Esophagus muscularis mucosa (tissue), 4 donors: ENCODE measurements around the gene APMAP. TPM values are rescaled to one million over a fixed set of nuclear protein-coding genes. Genes with fewer than 3 reads are reported as not detected.

Experiments used
- DNase-seq: peaks from one replicate; pipeline ENCODE4 v3.0.0-alpha.2; 2017; ENCODE audit errors: extremely low spot score
- H3K27ac ChIP-seq, 4 donors: fragments of 200-600 bp; sonication (generic); replicated peaks in 1 of 4; 1 replicate in 3 of 4; 2 replicates in 1 of 4; pipeline ENCODE4 v1.5.1; 2016 to 2019; ENCODE audit warnings: mild to moderate bottlenecking in 1 of 4
- H3K27me3 ChIP-seq, 4 donors: fragments of 200-600 bp; sonication (generic); one replicate each; pipeline versions ENCODE4 v1.5.1 to v1.6.0; 2016 to 2019
- H3K36me3 ChIP-seq, 4 donors: fragments of 200-600 bp; sonication (generic); one replicate each; pipeline ENCODE4 v1.5.1; 2016 to 2019
- H3K4me1 ChIP-seq, 4 donors: fragments of 200-600 bp; sonication (generic); one replicate each; pipeline ENCODE4 v1.5.1; 2016 to 2019
- H3K4me3 ChIP-seq, 4 donors: fragments of 200-600 bp; sonication (generic); 1 replicate in 2 of 4; 2 replicates in 2 of 4; pipeline ENCODE4 v1.5.1; 2016 to 2019; ENCODE audit warnings: mild to moderate bottlenecking in 4 of 4, moderate library complexity in 1 of 4
- H3K9me3 ChIP-seq, 4 donors: fragments of 200-600 bp; sonication (generic); 1 replicate in 3 of 4; 2 replicates in 1 of 4; pipeline ENCODE4 v1.5.1; 2016 to 2019
- EP300 ChIP-seq: sonication (generic); formaldehyde crosslinking; IDR thresholded peaks from one replicate; pipeline ENCODE4 v1.6.1; 2017; ENCODE audit warnings: antibody characterized with exemption
- POLR2A ChIP-seq: fragments of 450-650 bp; IDR thresholded peaks from one replicate; pipeline ENCODE4 v1.6.1; 2017; ENCODE audit warnings: antibody characterized with exemption, moderate library complexity, mild to moderate bottlenecking, low read depth
- POLR2AphosphoS5 ChIP-seq, 2 donors: sonication (generic); formaldehyde crosslinking; IDR thresholded peaks; one replicate each; pipeline ENCODE4 v1.6.1; 2017; ENCODE audit warnings: antibody characterized with exemption in 2 of 2
- WGBS: methylation state at CpG from one replicate; pipeline ENCODE4 v1.1.5; 2018; 5-methylcytosine and 5-hydroxymethylcytosine counted together
- intact Hi-C: fragments of 100-400 bp; cut with DNase I; formaldehyde crosslinking; loops from one replicate; pipeline ENCODE4 v1.15.1; 2023
- total RNA-seq, 4 donors: library from RNA; depleted of rRNA; stranded (reverse); fragments of >200 nt; gene quantifications; one replicate each; pipeline versions ENCODE4 v1.1.0 to v1.2.1, GENCODE V29; 2016
- TF ChIP-seq, protein P1 (sequence below), 3 experiments: fragments of 200-600 bp in 2 of 3; fragments of 450-650 bp in 1 of 3; sonication (generic) in 2 of 3; IDR thresholded peaks; one replicate each; pipeline ENCODE4 v1.5.1; 2017 to 2019; ENCODE audit warnings: antibody characterized with exemption in 3 of 3, mild to moderate bottlenecking in 2 of 3, moderate library complexity in 1 of 3

APMAP gene
- total RNA-seq, 4 donors from 2014 or later = 21.6 to 35.6 (median 32.5) TPM

DNA sequence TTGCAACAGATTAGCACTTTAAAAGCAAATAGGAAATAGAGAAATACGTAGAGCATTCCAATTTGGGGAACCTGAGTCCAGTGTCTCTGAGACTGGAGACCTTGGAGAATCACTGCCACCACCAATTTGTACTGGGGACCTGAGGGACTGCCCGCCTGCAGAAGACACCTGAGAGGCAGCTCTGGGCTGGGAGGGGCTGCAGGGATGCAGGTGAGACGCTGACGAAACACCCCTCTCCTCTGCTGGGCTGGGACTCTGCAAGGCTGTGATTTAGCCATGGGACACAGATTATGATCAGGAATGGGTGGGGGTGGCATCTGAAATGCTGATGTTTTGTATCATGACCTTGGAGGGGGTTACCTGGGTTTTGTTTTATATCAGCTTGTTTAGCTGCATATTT, 7.0 kb upstream of the APMAP start:
- peaks cover 29 to 50% (median 45%) of the 10 kb centered on the region in 4 donors for H3K4me1 ChIP-seq
- H3K27me3 ChIP-seq = no peaks in the 10 kb centered on the region
- no peaks in the 10 kb centered on the region for H3K9me3 ChIP-seq
- no peak overlapping the region for H3K4me3 ChIP-seq
- intact Hi-C loops = loop anchor here (5.0 to 10.0 kb wide), 4 partner anchors 33 to 295 kb away; partner anchors contain the start of gene PYGB
- no peak for DNase-seq
- 91% methylated on average over 4 of the region's 4 CpGs for WGBS
- H3K27ac ChIP-seq = peak overlapping the region in 3 of 4 donors; percentile 42 to 61 (median 55)
- peaks cover 0 to under 1% (median 0%) of the 10 kb centered on the region in 4 donors for H3K36me3 ChIP-seq
- TF ChIP-seq, protein P1, sequence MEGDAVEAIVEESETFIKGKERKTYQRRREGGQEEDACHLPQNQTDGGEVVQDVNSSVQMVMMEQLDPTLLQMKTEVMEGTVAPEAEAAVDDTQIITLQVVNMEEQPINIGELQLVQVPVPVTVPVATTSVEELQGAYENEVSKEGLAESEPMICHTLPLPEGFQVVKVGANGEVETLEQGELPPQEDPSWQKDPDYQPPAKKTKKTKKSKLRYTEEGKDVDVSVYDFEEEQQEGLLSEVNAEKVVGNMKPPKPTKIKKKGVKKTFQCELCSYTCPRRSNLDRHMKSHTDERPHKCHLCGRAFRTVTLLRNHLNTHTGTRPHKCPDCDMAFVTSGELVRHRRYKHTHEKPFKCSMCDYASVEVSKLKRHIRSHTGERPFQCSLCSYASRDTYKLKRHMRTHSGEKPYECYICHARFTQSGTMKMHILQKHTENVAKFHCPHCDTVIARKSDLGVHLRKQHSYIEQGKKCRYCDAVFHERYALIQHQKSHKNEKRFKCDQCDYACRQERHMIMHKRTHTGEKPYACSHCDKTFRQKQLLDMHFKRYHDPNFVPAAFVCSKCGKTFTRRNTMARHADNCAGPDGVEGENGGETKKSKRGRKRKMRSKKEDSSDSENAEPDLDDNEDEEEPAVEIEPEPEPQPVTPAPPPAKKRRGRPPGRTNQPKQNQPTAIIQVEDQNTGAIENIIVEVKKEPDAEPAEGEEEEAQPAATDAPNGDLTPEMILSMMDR (IDR thresholded peaks at IDR 0.05) = no peak

DNA sequence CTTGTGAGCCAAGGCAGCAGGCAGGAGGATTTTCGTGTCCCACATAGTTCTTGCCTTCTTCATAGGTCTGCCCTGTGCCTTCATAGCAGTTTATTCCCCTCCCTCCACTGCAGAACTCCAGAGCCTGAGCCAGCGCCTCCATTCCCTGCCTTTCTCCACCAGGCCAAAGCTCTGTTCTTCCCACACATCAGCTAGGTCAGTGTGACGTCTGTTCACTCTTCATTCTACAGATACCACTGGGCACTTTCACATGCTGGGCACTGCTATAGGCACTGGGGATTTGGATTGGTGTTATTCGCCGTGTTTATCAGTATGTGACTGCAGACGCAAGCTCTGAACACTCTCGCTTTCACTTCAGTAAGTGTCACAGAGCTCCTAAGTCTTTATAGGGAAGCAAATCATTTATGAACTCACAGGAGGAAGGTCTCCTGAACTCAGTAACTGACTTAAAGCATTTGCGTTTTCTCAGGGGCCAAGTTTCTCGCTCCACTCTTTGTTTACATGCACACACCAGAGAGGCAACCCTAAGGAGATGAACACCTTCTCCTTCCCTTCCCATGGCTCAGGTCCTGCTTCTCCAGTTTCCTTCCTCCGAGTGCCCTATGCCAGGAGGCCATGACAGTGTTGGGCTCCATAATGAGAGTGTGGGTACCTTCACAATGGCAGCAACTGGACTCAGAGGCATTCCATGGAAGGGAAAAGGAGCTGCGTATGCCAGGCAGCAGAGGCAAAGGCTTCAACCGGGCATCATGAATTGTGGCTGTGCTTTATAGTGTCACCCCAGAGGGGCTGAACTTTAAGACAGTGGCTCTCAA, 6.3 kb upstream of the APMAP start:
- DNase-seq = no peak
- H3K9me3 ChIP-seq = no peaks in the 10 kb centered on the region
- intact Hi-C loops = loop anchor here (5.0 to 10.0 kb wide), 4 partner anchors 33 to 296 kb away; partner anchors contain the start of gene PYGB
- peaks cover 35 to 58% (median 47%) of the 10 kb centered on the region in 4 donors for H3K4me1 ChIP-seq
- H3K4me3 ChIP-seq = no peak overlapping the region
- WGBS = 85% methylated on average over 12 of the region's 12 CpGs
- peak overlapping the region in 2 of 4 donors; percentile 55 to 61 for H3K27ac ChIP-seq
- no peaks in the 10 kb centered on the region for H3K36me3 ChIP-seq
- no peaks in the 10 kb centered on the region for H3K27me3 ChIP-seq
- TF ChIP-seq, protein P1 (IDR thresholded peaks at IDR 0.05) = no peak
- TF ChIP-seq EP300 (no peak), POLR2AphosphoS5 (IDR thresholded peaks at IDR 0.05) (peak in 1 of 2 donors; percentile 18)

- Histone ChIP-seq H3K27ac (peak overlapping the region in 1 of 4 donors; percentile 55), H3K36me3 (no peaks in the 10 kb centered on the region), H3K9me3 (no peaks in the 10 kb centered on the region), H3K27me3 (no peaks in the 10 kb centered on the region), H3K4me1 (peaks cover 42 to 65% (median 54%) of the 10 kb centered on the region in 4 donors), H3K4me3 (no peak overlapping the region)
- no peak for DNase-seq
- intact Hi-C loops = loop anchor here (5.0 to 10.0 kb wide), 4 partner anchors 34 to 297 kb away; partner anchors contain the start of gene PYGB
- TF ChIP-seq, protein P1 (IDR thresholded peaks at IDR 0.05) = no peak
- no peak for TF ChIP-seq EP300
- TF ChIP-seq POLR2AphosphoS5 (IDR thresholded peaks at IDR 0.05) = no peak
- TF ChIP-seq POLR2A = no peak
- 78% methylated on average over 3 of the region's 3 CpGs for WGBS
Measured at GRCh38 chr20:24998121-24998520, 5.6 kb upstream of the APMAP start.

DNA sequence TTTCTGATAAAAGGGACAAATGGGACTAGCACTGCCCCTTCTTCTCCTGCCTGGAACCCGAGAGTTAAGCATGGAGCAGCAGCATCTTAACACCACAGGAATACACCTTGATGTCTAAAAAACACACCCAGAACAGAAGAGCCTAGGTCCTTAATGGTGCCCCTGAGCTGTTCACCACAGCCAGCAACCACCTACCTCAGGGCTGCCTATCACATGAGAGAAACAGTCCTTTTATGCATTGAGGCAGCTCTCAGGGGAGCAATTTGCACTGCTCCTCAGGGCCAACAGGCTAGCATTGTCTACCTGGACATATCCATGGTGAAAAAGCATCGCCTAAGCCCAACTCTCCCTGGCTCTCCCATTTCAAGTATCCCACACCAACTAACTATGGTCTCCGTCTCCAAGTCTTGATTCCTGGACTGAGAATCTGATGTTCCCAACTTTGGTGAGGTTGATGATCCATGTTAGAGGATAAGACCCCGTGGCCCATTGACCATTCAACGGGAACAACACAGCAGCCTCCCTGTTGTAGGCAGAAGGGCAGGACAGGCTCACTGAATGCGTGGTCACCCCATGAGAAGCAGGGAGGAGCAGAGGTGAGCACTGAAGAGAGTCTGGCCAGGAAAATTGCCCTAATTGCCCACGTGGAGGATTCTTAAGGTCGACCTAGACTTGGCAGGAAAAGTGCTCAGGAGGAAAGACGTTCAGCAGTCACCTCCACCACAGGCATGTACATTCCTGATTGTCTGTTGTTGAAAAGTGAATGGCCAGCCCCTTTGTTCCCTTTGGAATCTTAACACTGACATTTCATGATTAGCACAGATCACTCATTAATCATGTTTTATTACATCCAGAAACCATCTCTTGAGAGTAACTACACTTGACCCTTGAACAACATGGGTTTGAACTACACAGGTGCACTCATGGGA, 4.2 kb upstream of the APMAP start:
- Histone ChIP-seq H3K9me3 (no peaks in the 10 kb centered on the region), H3K27me3 (no peaks in the 10 kb centered on the region), H3K4me3 (no peak overlapping the region), H3K4me1 (peaks cover 47 to 70% (median 60%) of the 10 kb centered on the region in 4 donors), H3K27ac (peak overlapping the region in 1 of 4 donors; percentile 28), H3K36me3 (no peaks in the 10 kb centered on the region)
- WGBS = 71% methylated on average over 9 of the region's 9 CpGs
- TF ChIP-seq, protein P1 (IDR thresholded peaks at IDR 0.05) = no peak
- no peak for TF ChIP-seq POLR2A
- TF ChIP-seq EP300 = no peak
- no peak for TF ChIP-seq POLR2AphosphoS5 (IDR thresholded peaks at IDR 0.05)
- no peak for DNase-seq
- intact Hi-C loops = loop anchor here (5.0 to 10.0 kb wide), 4 partner anchors 36 to 298 kb away; partner anchors contain the start of gene PYGB
